ENCODE data around the gene ADD3.
"Not testable (repeated sequence)": the region's sequence is repeated elsewhere in the genome, so short reads cannot be mapped to it uniquely, and the experiment has no call there.

The ADD3 gene

DNA sequence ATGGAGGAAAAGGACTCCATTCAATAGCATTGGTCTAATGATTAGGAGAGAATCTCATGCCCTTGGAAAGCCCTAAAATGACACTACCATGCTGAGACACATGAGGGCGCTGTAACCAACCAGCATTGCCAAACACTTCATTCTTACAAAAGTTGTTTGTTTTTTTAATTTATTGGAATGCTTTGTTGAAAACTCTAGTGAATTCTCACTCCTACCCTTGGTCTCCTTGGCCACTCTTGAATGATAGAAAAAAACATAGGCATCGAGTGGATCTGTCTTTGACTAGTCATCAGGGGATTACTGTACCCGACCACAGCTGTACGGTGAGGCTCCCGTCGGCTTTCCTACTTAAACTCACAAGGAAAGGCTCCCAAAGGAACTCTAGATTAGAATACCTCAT lies 29.3 kb upstream of the ADD3 start:
- DNase-seq, result peak in 1 of 2 donors; percentile 58
- Histone ChIP-seq H3K27ac (peak overlapping the region; percentile 72 to 77), H3K36me3 (no peaks in the 10 kb centered on the region), H3K27me3 (no peaks in the 10 kb centered on the region), H3K9me3 (no peaks in the 10 kb centered on the region), H3K4me1 (peaks cover 3 to 51% (median 22%) of the 10 kb centered on the region in 4 donors), H3K4me3 (no peak overlapping the region)
- intact Hi-C loops (cut with DNase I; ENCODE audit: low total_unique reads), result no loop called here
- TF ChIP-seq, protein P1, sequence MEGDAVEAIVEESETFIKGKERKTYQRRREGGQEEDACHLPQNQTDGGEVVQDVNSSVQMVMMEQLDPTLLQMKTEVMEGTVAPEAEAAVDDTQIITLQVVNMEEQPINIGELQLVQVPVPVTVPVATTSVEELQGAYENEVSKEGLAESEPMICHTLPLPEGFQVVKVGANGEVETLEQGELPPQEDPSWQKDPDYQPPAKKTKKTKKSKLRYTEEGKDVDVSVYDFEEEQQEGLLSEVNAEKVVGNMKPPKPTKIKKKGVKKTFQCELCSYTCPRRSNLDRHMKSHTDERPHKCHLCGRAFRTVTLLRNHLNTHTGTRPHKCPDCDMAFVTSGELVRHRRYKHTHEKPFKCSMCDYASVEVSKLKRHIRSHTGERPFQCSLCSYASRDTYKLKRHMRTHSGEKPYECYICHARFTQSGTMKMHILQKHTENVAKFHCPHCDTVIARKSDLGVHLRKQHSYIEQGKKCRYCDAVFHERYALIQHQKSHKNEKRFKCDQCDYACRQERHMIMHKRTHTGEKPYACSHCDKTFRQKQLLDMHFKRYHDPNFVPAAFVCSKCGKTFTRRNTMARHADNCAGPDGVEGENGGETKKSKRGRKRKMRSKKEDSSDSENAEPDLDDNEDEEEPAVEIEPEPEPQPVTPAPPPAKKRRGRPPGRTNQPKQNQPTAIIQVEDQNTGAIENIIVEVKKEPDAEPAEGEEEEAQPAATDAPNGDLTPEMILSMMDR (IDR thresholded peaks at IDR 0.05), result peak; percentile 45 to 48

DNA sequence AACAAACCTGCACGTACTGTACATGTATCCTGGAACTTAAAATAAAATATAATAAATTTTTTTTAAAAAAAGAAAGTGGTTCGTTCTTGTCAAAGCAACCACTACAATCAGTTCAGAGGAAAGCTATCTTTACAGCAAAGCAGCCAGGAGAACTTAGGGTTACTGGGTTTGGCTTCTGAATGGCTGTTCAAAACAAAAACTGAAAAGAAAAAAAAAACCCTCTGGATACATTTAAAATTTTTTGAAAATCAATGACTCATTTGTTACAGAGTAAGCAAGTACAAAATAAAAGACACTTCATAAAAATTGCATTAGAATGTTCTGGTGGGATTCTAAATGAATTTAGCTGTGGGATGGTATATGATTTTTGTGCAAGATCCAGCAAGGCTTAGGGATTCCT lies 28.6 kb upstream of the ADD3 start:
- Histone ChIP-seq H3K4me3 (no peak overlapping the region), H3K36me3 (no peaks in the 10 kb centered on the region), H3K4me1 (peaks cover 3 to 51% (median 22%) of the 10 kb centered on the region in 4 donors), H3K27ac (peak overlapping the region in 1 of 2 donors; percentile 72), H3K27me3 (no peaks in the 10 kb centered on the region), H3K9me3 (no peaks in the 10 kb centered on the region)
- DNase-seq, result no peak
- TF ChIP-seq, protein P1 (IDR thresholded peaks at IDR 0.05), result no peak
- intact Hi-C loops (cut with DNase I; ENCODE audit: low total_unique reads), result no loop called here

DNA sequence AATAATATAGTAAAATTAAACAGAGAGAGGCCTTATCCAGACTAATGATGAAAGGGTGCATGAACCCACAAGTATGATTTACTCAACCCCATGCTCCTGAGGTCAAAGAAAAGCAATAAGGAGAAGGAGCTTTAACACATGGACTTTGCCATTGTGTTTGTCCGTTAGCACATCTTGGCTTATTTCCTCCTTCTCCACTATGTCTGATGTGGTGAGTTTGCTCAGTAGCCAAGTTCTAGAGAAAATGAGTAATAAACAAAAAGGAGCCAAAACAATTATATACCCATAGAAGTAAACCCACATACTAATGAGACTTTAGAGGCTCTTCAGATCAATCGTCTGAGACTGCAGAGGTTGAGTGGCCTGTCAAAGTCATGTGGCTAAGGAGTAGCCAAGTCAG lies 26.1 kb upstream of the ADD3 start:
- intact Hi-C loops (cut with DNase I; ENCODE audit: low total_unique reads), result no loop called here
- H3K9me3 ChIP-seq, result no peaks in the 10 kb centered on the region
- H3K27ac ChIP-seq, result peak overlapping the region; percentile 37 to 46
- DNase-seq, result no peak
- no peaks in the 10 kb centered on the region for H3K27me3 ChIP-seq
- H3K36me3 ChIP-seq, result no peaks in the 10 kb centered on the region
- no peak overlapping the region for H3K4me3 ChIP-seq
- peaks cover 3 to 45% (median 20%) of the 10 kb centered on the region in 4 donors for H3K4me1 ChIP-seq
- TF ChIP-seq, protein P1 (IDR thresholded peaks at IDR 0.05), result no peak

- peaks cover 3 to 45% (median 16%) of the 10 kb centered on the region in 4 donors for H3K4me1 ChIP-seq
- H3K27ac ChIP-seq, result peak overlapping the region; percentile 37 to 46
- no peaks in the 10 kb centered on the region for H3K27me3 ChIP-seq
- TF ChIP-seq, protein P1 (IDR thresholded peaks at IDR 0.05), result no peak
- H3K36me3 ChIP-seq, result no peaks in the 10 kb centered on the region
- H3K9me3 ChIP-seq, result no peaks in the 10 kb centered on the region
- no peak overlapping the region for H3K4me3 ChIP-seq
- intact Hi-C loops (cut with DNase I; ENCODE audit: low total_unique reads), result no loop called here
- no peak for DNase-seq
These were observed 25.7 kb upstream of the ADD3 start for GRCh38 chr10:109982123-109982522.

DNA sequence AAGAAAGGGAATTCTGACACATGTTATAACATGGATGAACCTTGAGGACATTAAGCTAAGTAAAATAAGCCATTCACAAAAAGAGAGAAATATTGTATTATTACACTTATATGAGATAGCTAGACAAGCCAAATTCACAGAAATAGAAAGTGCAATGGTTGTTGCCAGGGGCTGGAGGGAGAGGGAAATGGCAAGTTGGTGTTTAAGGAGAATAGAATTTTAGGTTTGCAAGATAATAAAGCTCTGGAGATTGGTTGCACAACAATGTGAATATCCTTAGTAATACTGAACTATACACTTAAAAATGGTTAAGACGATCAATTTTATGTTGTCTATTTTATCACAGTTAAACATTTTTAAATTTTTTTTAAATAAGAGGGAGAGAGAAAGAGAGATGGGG lies 25.0 kb upstream of the ADD3 start:
- TF ChIP-seq, protein P1 (IDR thresholded peaks at IDR 0.05), result no peak
- Histone ChIP-seq H3K9me3 (no peaks in the 10 kb centered on the region), H3K4me3 (no peak overlapping the region), H3K36me3 (no peaks in the 10 kb centered on the region), H3K27ac (peak overlapping the region; percentile 37 to 46), H3K4me1 (peaks cover 0 to 45% (median 9%) of the 10 kb centered on the region in 4 donors), H3K27me3 (no peaks in the 10 kb centered on the region)
- intact Hi-C loops (cut with DNase I; ENCODE audit: low total_unique reads), result no loop called here
- no peak for DNase-seq

DNA sequence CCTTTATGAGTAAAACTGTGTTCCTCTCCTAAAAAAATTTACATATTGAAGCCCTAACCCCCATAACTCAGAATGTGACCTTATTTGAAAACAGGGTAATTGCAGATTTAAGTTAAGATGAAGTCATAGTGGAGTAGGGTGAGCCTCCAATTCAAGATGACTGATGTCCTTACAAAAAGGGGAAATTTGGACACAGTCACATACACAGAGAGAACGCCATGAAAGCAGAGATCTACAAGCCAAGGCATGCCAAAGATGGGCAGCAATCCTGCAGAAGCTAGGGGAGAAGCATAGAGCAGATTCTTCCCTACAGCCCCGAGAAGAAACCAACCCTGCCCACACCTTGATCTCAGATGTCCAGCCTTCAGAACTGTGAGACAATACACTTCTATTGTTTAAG lies 23.8 kb upstream of the ADD3 start:
- intact Hi-C loops (cut with DNase I; ENCODE audit: low total_unique reads), result no loop called here
- H3K36me3 ChIP-seq, result no peaks in the 10 kb centered on the region
- no peak overlapping the region for H3K4me3 ChIP-seq
- H3K27ac ChIP-seq, result no peak overlapping the region
- no peaks in the 10 kb centered on the region for H3K27me3 ChIP-seq
- TF ChIP-seq, protein P1 (IDR thresholded peaks at IDR 0.05), result no peak
- DNase-seq, result no peak
- H3K9me3 ChIP-seq, result no peaks in the 10 kb centered on the region
- H3K4me1 ChIP-seq, result peaks cover 0 to 41% (median 2%) of the 10 kb centered on the region in 4 donors

DNA sequence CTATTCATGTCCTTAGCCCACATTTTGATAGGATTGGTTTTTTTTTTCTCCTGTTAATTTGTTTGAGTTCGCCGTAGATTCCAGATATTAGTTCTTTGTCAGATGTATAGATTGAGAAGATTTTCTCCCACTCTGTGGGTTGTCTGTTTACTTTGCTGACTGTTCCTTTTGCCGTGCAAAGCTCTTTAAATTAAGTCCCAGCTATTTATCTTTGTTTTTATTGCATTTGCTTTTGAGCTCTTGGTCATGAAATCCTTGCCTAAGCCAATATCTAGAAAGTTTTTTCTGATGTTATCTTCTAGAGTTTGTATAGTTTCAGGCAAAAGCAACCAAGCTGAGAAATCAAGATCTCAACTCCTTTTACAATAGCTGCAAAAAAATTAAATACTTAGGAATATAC lies 22.0 kb upstream of the ADD3 start:
- H3K9me3 ChIP-seq; H3K27ac ChIP-seq; intact Hi-C loops (cut with DNase I; ENCODE audit: low total_unique reads); DNase-seq; H3K27me3 ChIP-seq; H3K4me3 ChIP-seq; H3K36me3 ChIP-seq: not testable (repeated sequence)
- peaks cover 0 to 41% (median 2%) of the 10 kb centered on the region in 4 donors for H3K4me1 ChIP-seq

All from tibial artery (tissue), 4 donors.